Measurements from ENCODE around the gene DYRK1A.

- TF ChIP-seq CTCF (IDR thresholded peaks at IDR 0.05; ENCODE audit: poor library complexity, severe bottlenecking) = no peak
- no peak for TF ChIP-seq EZH2 (IDR thresholded peaks at IDR 0.05; ENCODE audit: borderline replicate concordance, insufficient read depth, low read length, poor library complexity, severe bottlenecking)
- no peak for TF ChIP-seq EP300 (conservative IDR thresholded peaks at IDR 0.05; ENCODE audit: poor library complexity, severe bottlenecking)
- TF ChIP-seq TAF1 (IDR thresholded peaks at IDR 0.05; ENCODE audit: low read depth) = no peak
- no peak for TF ChIP-seq POLR2AphosphoS5 (IDR thresholded peaks at IDR 0.05)
- TF ChIP-seq REST (IDR thresholded peaks at IDR 0.05; ENCODE audit: borderline replicate concordance) = no peak
- TF ChIP-seq RAD21 (conservative IDR thresholded peaks at IDR 0.05) = no peak
- TF ChIP-seq SMC3 (conservative IDR thresholded peaks at IDR 0.05; ENCODE audit: poor library complexity) = no peak
- no peak for TF ChIP-seq MXI1 (conservative IDR thresholded peaks at IDR 0.05; ENCODE audit: poor library complexity, severe bottlenecking)
Measured at GRCh38 chr21:37574751-37575150, 208.2 kb downstream of the DYRK1A start.
